ENCODE measurements around the gene USP21.

The USP21 gene

DNA sequence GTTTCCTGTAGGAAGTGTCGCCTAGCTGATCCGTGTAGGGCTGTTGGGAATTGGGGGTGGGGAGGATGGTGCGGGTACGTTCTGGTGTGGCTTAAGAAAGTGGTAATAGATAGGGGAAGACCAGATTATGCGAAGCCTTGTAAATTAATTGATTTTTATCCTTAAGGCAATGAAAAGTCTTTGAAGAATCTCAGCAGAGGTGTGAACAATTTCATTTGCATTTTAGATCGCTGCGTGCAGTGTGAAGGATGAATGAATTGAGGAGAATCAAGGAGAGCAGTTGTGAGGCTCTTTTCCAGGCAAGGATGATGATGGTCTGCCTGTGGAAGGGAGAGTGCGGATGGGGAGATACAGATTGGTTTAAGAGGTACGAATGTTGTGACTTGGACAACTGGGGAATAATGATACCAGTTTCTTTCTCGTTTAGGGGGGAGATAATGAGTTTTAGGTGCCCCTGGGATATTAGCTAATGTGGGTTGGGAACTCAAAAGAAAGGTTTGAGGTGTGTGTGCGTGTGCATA, 26.0 kb upstream of the USP21 start:
- no peak for DNase-seq

DNA sequence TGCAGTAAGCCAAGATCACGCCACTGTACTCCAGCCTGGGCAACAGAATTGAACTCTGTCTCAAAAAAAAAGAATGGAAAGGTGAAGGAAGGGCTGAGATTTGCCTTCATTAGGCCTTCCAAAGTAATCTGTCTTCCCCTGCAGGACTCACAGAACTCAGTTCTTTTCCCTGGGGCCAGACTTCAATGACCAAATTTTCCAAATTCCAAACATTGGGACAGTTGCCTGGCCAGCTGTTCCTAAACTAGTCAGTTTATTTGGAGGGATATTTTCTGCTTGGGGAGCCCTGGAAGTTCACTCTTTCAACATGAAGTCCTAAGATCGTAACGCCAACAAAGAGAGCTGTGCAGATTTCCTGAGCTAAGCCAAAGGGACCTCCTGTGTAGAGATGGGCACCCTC, 21.4 kb upstream of the USP21 start:
- DNase-seq = no peak

DNA sequence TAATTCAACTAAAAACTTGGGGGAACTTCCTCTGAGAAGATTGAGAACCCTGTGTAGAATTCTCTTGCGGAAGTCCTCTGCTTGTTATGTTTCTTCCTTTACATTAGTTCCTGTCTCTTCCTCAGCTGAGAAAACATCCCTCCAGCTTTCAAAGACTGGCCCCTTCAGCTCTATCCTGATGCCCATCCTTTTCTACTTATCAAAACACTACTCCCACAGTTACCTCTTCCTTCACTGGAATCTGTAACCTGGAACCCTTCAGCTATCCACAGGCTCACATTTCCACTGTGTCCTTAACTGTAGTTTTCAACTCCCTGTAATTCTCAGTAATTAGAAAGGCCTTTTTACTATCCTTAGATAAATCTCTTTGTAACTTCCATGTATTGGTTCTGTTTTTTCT, 20.9 kb upstream of the USP21 start:
- no peak for DNase-seq

DNA sequence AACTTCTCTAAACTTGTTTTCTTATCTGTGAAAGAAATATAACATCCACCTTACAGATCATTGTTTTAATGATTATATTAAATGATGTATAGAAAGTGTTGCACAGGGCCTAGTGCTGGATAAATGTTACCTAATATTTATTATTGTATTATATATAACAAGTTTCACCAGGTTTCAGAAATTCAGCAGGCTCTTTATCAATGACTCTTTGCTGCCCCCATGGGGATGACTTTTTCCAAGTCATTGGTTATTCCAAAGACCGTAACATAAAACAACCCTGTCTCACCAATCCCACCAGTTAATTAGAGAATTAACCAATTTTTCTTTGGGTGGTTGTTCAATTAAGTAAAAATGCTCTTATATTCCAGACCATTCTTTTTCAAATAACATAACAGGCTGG, 19.5 kb upstream of the USP21 start:
- peak in 1 of 2 experiments; percentile 24 for DNase-seq

DNA sequence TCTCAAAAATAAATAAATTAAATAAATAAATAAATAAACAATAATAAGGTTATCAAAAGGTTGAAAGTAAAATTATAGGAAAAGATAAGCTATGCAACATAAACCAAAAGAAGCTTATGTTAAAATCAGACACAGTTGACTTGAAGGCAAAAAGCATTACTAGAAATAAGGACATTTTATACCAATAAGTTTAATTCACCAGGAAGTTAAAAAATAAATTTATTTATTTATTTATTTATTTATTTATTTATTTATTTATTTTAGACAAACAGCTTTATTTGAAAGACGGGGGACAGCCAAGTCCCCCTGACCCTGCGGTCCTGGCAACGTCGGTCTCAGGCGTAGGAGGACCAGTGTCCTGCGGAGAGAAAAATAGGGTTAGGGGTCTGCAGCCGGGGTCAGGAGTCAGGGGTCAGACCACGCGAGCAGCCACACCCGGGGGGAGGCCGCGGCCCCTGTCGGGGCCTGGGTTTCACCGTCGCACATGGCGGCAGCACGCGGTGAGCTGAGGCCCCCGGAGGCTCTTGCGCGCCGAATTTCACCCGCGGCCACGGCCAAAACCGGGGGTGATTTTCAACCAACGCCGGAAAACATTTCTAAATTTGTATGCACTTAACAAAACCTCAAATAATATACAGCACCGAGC, 18.4 kb upstream of the USP21 start:
- no peak for DNase-seq

DNA sequence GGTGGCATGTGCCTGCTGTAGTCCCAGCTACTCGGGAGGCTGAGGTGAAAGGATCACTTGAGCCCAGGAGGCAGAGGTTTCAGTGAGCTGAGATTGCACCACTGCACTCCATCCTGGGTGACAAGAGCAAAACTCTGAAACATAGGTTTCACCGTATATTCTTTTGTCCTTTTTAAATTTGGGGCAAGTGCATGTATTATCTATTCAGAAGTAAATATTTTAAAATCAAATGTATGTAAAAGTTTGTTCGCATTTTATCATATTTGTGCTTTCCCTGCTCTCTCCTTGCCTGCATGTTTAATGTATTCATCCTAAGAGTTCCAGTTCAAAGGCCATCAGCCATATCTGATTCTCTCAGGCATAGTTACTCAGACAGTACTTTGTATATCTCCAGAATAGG, 13.5 kb upstream of the USP21 start:
- DNase-seq = no peak

DNA sequence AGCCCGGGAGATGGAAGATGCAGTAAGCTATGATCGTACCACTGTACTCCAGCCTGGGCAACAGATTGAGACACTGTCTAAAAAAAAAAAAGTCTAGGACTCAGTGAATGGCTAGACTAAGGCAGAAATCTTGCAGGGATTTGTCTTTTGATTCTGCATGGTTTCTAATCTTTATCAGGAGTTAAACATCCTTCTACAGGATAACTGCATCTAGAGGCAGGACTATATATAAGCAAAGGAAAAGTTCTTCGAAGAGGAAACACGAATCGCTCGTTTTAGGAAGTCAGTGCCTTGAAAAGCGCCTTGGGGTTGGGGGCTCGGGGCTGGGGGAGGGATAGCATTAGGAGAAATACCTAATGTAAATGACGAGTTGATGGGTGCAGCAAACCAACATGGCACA, 6.1 kb upstream of the USP21 start:
- no peak for DNase-seq

DNA sequence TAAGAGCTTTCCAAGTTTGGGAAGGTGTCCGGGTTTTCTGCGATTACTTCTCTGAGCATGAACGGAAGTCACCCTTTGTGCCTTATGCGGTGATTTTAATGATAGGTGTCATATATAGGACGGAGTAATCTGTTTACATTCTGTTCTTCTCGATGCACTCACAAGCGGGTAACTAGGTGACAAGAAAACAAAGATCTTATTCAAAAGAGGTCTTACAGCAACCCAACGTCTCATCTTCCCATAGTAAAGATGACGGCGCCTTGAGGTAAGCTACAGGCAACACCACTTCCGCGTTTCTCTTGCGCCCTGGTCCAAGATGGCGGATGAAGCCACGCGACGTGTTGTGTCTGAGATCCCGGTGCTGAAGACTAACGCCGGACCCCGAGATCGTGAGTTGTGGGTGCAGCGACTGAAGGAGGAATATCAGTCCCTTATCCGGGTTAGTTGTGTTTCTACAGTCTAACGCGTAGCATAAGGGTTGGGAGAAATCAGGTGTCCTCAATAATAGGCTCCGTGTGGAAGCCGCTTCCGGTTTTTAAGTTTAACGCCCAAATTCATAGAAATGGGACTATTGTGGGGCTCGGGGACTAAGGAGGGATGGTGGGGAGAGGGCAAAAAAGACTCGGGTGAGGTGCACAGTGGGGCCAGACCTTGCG, 5.5 kb upstream of the USP21 start, which contains the start of gene UFC1:
Gene UFC1, plus strand, starts transcription at position 297 of the 656 bp plus-strand sequence. Its CDS starts 20 bp downstream, at position 317.
- peak; percentile 49 to 78 for DNase-seq

DNA sequence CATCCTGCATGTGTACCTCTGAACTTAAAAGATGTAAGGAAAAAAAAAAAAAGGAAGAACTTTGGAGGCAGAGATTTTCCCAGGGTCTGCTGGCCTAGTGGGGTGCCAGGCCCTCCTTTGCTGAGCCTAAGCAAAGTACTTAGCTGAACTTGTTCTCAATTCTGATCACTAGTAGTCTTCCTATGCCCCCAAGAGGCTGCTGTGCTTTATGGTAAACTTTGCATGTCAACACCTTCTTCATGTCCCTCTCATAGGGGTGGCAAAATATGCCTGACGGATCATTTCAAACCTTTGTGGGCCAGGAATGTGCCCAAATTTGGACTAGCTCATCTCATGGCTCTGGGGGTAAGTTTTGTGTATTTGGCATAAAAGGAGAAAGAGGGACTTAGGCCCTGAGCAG, 1.4 kb upstream of the USP21 start:
- DNase-seq = no peak

DNA sequence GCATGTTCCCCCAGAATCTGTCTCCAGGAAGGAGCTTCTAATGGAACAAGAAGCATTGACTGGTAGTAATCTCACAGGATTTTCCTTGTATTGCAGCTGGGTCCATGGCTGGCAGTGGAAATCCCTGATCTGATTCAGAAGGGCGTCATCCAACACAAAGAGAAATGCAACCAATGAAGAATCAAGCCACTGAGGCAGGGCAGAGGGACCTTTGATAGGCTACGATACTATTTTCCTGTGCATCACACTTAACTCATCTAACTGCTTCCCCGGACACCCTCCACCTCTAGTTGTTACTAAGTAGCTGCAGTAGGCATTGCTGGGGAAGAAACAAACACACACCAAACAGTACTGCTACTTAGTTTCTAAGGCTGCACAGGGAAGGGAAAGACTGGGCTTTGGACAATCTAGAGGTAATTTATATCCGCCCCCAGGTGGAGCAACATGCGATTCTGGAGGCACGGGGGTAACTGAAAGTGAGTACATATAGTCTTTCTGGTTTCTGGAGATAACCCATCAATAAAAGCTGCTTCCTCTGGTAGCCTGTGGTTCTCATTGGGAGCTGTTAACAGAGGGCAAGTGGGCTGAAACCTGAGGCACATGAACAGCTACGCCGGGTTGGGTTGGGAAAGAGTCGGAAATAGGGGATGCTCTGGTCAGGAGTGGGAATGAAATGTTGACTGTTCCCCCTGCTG, 837 bp upstream of the USP21 start:
- no peak for DNase-seq

DNA sequence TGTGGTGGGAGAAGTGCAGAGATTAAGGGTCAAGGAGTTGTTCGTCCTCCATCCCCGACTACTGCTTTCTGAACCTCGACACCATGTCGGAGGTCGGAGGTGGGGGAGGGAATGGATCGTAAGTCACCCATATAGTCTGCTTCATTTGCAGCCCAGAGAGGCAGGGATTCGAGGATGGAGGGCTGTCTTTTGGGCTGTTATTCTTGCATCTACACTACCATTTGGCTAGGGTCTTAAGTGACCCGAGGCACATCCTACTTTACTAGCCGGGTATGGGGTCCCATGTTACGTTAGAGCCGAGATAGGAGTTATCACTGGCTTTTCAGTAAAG, 578 bp downstream of the USP21 start:
- no peak for DNase-seq

DNA sequence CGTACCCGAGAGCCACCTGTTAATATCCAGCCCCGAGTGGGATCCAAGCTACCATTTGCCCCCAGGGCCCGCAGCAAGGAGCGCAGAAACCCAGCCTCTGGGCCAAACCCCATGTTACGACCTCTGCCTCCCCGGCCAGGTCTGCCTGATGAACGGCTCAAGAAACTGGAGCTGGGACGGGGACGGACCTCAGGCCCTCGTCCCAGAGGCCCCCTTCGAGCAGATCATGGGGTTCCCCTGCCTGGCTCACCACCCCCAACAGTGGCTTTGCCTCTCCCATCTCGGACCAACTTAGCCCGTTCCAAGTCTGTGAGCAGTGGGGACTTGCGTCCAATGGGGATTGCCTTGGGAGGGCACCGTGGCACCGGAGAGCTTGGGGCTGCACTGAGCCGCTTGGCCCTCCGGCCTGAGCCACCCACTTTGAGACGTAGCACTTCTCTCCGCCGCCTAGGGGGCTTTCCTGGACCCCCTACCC, 1.4 kb downstream of the USP21 start:
- DNase-seq = no peak

DNA sequence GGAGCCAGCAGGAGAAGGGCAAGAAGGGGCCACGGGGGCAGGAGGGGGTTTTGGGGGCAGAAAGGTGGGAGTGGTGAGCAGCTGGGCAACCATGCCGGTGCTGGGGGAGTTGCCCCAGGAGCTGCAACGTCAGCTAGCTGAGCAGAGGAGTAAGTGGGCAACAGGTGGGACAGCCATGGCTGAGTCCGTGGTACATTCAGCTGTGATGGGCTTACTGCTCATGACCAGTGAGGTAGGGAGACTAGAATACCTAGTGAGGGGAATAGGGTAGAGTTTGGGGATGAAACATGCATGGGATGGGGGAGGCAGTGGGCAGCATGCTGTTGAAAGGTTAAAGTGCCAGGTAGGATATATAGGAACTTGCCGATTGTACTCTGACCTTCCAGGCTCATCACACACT, 2.4 kb downstream of the USP21 start:
- no peak for DNase-seq

DNA sequence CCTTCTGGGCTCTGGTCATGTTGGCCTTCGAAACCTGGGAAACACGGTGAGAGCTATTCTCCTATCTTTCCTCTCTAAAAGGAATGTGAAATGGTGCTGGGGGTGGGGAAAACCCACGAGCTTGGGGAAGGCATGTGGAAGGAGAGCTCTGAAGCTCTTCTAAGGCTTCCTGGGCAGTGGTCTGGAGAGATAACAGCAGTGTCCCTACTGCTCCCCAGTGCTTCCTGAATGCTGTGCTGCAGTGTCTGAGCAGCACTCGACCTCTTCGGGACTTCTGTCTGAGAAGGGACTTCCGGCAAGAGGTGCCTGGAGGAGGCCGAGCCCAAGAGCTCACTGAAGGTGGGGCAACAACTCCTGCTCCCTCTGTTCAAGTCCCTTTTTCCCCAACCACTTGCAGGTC, 2.8 kb downstream of the USP21 start:
- DNase-seq = no peak

DNA sequence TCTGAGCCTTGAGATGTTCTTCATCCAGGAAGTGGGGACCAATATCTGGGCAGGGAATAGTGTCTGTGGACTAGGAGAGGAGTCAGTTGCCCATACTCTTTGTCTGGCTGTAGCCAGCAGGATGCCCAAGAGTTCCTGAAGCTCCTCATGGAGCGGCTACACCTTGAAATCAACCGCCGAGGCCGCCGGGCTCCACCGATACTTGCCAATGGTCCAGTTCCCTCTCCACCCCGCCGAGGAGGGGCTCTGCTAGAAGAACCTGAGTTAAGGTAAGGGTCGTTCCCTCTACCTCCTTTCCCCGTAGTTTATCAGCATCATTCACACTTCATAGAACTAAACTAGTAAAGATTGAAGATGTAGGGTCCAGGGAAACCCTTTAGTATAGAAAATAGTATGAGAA, 3.5 kb downstream of the USP21 start:
- no peak for DNase-seq

DNA sequence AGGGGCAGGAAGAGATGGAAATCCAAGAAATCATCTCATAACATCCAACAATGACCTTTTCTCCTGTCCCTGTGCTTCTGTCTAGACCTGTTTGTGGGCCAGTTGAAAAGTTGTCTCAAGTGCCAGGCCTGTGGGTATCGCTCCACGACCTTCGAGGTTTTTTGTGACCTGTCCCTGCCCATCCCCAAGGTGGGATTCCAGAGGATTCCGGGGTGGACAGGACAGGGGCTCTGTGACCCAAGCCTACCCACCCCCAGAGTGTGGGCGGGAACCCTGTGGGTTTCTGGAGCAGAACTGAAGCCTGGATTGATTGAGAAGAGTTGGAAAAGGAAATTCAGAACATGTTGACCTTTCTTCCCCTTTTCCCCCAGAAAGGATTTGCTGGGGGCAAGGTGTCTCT, 4.5 kb downstream of the USP21 start:
- DNase-seq = no peak

DNA sequence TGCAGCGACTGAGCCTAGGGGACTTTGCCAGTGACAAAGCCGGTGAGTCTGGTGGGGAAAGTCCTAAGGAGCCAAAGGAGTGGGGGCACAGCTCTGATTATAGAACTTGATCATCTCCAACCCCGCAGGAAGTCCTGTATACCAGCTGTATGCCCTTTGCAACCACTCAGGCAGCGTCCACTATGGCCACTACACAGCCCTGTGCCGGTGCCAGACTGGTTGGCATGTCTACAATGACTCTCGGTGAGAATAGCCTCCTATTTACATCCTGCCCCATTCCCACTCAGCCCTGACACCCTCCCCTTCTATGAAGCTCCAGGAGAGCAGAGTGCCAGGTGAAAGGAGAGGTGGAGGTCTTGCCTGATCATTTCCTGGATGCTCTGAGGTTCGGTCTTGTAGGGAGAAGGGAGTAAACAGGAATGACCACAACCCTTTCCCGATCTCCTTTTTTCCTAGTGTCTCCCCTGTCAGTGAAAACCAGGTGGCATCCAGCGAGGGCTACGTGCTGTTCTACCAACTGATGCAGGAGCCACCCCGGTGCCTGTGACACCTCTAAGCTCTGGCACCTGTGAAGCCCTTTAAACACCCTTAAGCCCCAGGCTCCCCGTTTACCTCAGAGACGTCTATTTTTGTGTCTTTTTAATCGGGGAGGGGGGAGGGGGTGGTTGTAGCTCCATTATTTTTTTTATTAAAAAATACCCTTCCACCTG, 5.8 kb downstream of the USP21 start:
- DNase-seq = no peak

DNA sequence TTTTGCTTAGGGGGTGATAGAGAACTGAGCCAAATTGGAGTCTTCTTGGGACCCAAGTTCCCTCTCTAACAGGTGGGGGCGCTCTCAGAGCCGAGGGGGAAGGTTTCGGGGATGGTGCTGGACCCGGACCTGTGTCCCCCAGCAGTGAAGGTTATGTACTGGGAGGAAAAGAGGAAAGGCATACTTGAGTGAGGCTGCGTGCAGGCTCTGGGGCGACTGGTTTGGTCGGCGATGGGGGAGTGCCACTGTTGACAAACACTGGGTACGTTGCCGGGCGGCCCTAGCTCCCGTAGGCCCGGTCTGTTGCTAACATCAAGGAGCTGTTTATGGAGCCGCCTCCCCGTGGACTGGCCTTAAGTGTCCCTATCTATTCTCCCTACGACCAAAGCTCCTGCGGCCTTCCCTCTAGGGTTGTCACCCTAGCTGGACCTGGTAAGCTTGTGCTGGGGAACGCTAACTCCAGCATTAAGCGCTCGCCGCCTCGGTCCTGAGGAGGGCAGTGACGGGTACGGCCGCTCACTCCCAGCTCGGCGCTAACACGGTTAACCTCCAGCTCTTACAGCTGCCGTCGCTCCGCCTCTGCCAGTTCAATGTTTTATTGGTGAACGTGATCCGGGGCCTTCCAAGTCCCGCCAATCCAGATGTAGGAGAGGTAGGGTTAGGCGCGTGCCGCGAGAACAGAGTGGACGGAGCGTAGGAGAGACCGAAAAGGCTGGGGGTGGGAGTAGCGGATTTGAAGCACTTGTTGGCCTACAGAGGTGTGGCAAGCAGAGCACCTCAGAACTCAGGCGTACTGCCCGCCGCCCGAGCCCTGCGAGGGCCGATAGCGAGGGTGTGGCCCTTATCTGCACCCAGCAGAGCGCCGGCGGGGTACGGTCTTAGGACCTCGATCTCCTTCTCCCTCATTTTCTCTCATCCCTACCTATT, 6.7 kb downstream of the USP21 start, which contains the start of gene PPOX:
Gene PPOX, plus strand, starts transcription at position 685 of the 927 bp plus-strand sequence. CDS start 422 bp downstream, outside the sequence.
- peak; percentile 88 to 93 for DNase-seq

DNA sequence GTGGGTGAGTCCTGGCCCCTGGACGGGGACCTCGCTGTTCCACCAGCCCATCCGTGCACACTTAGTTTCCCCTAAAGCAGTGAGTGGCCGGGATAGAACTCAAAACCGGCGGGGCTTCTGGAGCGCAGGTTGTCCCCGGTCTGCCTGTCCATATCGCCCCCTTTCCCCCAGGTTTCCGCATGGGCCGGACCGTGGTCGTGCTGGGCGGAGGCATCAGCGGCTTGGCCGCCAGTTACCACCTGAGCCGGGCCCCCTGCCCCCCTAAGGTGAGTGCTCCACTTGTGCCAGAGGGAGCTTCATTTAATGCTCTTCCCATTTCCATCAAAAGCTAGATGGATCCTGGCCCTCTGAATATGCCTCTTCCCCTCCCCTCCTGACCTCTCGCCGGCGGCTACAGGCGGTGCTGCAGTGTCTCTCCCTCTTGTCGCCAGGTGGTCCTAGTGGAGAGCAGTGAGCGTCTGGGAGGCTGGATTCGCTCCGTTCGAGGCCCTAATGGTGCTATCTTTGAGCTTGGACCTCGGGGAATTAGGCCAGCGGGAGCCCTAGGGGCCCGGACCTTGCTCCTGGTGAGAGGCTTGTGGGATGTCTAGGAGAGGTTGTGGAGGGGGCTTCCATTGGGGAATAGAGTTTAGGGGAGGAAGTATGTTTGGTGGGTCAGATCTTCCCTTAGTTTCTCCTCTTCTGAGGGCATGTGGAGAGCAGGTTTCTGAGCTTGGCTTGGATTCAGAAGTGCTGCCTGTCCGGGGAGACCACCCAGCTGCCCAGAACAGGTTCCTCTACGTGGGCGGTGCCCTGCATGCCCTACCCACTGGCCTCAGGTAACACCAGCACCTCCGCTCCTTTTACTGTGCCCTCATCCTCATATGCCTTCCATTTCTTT, 7.6 kb downstream of the USP21 start:
- no peak for DNase-seq

DNA sequence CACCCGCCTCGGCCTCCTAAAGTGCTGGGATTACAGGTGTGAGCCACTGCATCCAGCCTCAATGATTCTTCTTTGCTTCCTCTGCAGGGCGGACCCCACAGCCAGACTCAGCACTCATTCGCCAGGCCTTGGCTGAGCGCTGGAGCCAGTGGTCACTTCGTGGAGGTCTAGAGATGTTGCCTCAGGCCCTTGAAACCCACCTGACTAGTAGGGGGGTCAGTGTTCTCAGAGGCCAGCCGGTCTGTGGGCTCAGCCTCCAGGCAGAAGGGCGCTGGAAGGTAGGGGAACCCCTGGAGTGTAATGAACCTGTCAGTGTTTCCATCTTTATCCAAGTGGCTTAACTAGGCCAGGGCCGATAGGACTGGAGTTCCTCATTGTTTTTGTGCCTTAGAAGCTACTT, 9.6 kb downstream of the USP21 start:
- DNase-seq = no peak

DNA sequence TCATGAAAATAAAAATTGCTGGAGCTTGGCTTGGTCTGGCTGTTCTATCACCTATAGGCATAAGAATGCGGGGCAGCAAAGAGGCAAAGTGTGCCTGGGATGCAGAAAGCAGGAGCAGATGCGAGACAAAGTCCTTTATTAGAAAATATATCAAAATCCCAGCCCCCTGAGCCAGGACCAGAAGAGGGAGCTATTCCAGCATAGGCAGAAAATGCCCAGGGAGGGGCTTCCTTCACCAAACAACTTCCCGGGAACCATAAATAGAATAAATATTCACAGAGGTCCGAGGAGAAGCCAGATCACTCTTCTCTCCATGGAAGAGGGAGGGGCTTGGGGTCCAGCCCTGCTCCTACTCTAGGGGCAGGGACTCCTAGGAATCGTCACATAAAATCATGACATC, 11.9 kb downstream of the USP21 start:
- no peak for DNase-seq
